ENCODE data around the gene PCCA.
"Not testable (repeated sequence)": the region's sequence is repeated elsewhere in the genome, so short reads cannot be mapped to it uniquely, and the experiment has no call there.

The PCCA gene

DNA sequence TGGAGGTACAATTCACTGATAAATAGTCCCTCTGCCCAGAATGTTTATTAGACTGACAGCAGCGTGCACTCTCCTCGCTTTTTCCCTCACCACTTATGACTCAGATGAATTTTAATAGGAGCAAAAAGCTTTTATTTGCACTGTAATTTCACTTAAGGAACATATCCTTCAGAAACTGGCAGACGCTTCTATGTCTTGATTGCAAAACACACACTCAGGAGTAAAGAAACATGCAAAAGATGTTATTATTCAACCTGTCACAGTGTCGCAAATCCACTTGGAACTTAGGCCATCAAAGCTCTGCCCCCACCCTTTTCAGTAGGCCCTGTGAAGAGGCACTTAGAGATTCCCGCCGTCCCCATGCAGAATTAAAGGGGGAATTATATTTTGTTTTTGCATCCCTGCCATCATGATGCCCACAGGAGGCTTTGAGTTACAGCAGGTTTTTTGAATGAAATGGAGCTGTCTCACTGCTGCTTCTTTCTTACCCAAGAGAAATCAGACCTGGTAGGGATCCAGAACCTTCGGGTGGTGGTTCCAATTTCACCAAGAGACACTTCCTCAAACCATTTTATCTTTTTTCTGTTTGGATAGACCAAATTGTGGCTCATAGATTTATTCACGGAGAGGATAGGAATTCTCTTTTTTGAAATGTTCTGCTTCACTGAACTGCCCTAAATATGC is 425.2 kb downstream of the PCCA start:
- DNase-seq = peak in 1 of 2 experiments; percentile 40

DNA sequence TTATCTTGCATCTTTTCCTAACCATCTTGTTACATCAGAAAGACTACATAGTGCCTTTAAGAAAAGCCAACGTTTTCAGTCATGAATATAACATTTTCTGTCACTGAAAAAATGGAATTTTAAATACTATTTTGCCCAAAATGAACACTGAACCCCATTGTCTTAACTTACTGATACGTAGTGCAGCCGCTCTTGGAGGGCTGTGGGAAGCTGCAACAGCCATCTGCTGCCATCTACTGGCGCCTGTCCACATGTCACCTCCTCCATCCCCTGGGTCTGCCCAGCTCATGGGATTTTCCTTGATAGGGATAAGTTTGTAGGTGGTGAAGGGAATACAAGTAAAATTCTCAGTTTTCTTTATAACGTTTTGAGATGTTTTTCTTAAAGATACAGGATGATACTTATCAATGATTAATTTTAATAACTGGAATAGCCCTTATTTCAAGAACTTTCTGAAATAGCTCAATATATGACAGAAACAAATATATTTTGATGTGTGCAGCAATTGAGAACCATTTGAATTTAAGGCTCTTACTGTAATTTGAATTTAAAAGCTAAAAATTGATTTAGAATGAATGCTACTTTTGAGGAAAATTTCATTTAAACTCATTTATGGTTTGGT is 426.0 kb downstream of the PCCA start:
- peak; percentile 68 to 69 for DNase-seq

DNA sequence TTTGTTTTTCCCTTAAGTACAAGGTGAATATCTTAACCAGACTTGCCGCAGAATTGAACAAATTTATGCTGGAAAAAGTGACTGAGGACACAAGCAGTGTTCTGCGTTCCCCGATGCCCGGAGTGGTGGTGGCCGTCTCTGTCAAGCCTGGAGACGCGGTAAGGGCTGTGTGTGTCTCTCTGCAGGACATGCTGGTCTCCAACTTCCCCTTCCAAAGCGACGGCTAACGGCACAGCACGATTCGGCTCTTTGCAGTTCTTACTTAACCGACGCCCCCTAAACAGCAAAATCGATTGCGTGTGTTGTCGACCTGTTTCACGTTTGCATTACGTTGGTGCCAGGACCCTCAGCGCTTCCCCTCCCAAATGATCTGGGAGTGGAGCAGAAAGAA is 426.5 kb downstream of the PCCA start:
- no peak for DNase-seq

- DNase-seq = no peak
Observed at GRCh38 chr13:100517135-100517534, 428.2 kb downstream of the PCCA start.

DNA sequence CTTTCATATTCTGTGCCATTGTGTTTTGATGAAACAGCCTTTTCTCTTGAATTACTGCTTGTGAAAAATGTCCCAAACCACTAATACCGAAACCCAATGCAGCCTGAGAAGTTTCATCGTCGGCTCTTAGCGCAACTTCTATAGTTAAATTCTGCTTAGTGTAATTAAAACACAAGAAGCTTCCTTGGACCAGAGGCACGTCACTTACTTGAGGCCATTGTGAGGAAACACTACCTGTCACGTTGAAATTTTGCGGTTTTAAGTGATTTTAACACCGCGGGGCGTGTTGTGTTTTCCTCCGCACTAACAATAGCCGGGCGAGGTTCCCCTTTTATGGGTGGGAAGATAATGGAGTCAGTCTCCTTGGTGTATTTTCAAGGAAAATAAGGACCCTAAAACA is 428.8 kb downstream of the PCCA start:
- DNase-seq = no peak

DNA sequence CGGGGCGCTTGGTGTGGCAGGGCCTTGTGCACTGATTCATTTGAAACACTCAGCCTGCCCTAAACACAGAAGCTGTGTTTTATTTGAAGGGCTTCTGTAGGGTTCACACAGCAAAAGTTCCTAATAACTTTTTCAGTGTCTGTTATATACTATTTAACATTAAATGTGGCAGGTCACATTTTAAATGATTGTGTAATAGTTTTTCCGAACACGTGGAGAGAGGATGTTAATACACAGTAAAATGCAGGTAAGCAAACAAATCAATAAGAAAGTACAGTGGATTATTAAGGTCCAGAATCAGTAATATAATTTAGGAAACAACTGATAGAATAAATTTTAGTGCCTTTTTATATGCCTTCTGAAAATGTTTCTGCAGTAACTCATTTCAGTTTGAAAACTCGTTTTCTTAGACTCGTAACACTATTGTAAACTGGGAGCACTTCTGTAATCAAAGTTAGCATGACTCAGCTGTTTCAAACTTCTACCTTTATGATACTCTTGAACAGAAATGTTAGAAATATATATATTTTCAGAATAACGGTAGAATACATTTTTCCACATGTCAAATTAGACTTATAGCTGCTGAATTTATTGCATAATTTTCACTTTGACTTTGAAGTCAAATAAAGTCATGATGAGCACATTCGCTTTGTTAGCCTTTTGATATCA is 429.6 kb downstream of the PCCA start:
- no peak for DNase-seq

GRCh38 chr13:100519626-100520025 is 430.7 kb downstream of the PCCA start:
- no peak for DNase-seq

DNA sequence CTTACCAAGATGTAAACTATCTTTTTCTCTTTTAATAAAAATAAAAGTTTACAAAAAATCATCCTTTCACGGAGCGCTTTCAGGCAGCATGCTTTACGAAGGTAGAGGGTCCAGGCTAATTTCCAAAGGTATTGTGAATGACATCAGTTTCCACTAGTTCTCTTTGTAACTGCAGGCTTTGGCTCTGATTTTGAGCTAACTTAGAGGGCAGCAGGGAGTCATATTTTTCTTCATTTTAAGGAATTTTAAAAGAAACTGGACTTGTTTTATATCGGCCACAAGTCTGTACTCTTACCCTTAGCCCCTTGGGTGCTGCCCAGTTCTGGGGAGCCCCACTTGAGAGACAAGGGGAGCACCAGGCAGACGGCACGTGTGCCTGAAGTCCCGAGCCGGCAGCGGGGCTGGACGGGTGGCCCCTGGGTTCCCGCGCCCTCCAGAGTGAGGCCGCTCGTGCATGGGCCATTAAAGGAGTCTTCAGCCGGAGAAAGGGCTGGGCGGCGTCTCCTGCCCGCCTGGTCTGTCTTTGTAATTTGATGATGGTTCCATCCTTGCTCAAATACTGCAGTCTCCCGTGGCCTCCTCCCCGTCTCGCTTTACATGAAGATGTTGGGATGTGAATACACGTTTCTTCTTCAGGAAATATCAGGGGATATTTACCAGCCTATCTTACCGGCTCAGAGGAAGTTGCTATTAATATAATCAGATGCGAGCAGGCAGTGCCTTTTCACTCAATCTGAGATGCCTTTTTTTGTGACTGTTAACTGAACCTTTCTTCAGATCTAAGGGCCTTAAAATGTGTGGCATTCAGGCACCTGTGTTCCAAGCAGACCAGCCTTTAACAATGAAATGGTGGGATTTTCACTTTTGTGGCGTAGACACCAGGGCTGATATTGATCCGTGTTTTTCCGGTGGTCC is 432.3 kb downstream of the PCCA start:
- DNase-seq = no peak

DNA sequence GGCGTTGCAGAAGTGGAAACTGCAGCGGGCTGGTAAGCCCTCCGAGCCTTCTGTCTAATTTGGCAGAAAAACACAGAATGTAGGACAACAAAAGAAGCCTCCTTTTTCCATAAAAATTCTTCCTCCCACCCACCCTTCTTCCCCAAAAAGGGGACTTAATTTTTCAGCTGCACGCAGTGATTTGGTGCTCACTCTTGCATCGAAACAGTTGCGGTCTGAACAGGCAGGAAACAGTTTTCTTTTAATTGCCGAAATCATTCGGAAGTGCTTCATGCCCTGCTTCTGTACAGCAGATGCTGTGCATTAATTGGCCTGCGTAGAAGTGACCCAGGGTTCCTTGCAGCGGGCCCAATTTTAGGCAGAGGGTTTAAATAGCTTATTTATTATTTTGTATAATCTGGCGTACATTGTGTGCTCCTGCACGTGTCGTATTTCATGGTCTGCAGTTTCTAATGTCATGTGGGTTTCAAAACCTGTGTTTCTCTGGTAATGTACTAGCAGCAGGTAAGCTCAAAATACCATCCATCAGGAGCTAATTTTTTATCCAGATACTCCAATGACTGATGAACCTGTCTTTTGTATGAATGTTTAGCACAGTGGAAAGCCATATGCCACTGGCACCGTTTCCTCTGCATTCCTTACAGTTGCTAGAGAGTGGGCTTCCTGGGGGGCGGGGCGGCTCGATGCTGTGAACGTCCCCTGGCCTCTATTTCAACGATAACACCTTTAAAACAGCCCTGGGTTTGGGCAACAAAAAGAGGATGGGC is 433.1 kb downstream of the PCCA start:
- DNase-seq = no peak

DNA sequence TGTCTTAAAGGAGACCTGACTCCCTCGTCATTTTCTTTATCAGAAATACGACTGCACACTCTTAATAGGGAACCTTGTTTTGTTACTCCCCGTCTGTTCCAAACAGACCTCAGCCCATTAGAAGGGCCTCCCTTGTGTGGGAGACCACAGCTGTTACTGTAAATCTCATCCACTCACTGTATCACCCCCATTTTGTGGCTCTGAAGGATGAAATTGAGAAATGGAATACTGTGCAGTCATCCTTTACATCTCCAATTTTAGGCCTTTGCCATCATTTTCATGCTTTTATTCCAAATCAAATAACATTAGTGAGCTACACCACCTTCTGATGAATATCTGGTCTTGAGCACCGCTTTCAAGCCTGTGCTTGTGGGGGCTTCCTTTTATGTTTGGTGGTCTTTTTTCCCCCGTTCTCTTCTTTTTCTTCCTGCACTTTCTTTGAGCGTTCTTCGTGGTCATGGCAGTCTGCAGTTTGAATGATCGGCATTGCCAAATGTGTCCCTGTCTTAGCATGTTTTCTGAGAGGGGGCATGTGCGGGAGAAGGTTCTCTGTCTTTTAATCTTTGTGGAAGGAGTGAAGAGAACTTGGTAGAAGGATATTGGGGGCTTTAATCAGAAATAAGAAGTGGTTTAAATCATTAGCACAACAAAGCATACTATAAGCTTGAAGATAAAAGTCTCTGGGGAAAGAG is 433.9 kb downstream of the PCCA start:
- DNase-seq = no peak

DNA sequence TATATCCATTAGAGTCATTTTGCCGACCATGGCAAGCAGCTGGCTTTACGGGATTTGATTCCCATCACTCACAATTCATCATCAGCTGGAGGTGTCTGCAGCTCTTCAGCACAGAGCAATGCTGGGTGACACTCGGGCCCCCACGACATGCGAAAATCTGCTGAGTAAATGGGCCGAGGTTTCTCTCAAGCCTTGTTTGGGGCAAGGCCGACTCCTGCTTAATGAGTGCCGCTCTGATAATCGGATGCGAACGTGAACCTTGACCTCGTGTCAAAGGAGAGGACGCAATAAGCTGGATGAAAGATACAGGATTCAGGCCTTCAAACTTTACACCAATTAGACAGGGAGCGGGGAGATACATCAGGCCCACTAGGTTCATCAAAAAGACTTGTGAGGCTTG is 434.5 kb downstream of the PCCA start:
- DNase-seq = no peak

- no peak for DNase-seq
Observed at GRCh38 chr13:100523981-100524386, 435.1 kb downstream of the PCCA start.

- DNase-seq = not testable (repeated sequence)
Observed at GRCh38 chr13:100524688-100525087, 435.8 kb downstream of the PCCA start.

DNA sequence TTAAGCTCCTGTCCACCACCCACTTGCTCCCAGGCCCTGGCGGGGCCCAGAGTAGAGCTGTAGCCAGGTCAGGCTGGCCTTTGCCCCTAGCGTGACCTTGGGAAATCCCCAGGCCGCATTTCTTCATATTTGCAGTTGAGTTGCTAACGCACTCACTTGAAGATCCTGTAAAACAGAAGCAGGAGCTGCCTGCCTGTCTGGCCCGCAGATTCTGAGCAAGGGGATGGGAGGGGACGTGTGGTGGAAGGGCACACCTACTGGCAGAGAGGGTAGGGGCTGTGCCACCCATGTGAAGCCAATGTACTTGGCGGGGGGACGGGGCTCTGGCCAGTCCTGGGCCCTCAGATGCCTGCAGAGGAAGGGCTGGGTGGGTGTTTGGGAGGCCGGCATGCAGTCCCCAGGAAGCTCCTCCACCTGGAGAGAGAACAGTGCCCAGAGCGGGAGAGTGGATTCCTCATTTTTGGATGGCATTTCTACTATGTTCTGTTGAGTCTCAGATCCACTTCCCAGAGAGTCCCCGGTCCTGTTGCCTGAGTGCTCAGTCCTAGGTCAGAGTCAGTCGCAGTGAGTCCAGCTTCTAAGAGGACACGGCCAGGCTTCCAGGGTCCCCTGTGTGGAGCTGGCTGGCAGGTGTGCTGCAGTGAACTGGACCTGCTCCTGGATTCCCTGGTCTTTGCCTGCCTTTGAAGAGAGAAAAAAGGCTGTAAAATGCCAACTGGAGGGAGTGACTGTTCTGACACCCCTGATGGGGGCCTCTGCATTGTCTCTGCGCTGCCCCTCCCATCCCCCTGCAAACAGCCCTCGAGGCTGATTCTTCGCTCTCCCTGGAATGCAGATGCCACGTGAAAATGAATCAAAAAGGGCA is 436.8 kb downstream of the PCCA start:
- no peak for DNase-seq

DNA sequence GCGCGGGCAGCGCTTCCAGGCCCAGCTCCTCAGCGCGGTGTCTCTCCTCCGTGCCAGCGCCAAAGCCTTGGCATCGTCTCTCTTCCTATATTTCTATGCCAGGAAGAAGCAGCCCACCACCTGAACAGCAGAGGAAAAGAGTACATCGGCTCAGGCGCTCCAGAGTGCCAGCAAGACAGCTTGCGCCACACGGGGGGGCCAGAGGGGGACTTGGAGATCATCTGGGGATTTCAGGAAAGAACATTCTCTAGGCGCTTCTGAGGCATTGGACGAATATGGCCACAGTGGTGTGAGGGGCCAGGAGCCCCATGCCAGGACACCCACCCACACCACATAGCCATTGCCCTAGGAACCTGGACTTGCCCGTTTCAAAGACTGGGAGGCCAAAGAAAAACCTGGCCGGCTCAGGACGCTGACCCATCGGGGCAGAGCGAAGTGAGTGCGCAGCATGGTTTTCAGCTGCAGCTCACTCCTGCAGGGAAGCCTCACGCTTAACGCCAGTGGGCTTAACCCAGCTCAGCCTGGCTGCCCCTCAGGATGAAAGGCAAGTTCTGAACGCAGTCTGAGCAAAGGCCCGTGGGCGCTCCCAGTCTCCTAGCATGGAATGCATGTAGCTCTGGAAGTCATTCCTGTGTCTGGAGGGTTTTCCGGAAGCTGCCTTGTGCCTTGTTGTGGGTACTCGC is 437.6 kb downstream of the PCCA start:
- DNase-seq = no peak

GRCh38 chr13:100527644-100528043 is 438.8 kb downstream of the PCCA start:
- no peak for DNase-seq

GRCh38 chr13:100528353-100528752 is 439.5 kb downstream of the PCCA start:
- DNase-seq = no peak

DNA sequence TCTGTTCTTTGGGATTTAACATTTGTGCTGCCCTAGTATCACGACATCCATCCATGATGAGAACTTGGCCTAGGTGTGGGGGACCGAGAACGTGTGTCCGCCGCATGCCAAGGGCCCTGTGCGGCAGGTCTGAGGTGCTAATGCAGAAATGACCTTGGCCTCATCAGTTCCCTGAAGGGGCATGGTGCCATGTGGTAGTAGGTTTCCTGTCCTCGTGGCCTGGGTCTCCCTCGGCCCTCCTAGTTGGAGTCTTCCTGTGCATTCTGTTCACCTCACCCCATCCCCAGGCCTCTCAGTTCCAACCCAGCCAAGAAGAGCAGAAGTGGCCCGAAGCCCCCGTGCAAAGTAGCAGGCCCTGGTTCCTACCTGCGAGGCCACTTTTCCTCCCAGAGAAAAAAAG is 439.9 kb downstream of the PCCA start:
- DNase-seq = no peak

DNA sequence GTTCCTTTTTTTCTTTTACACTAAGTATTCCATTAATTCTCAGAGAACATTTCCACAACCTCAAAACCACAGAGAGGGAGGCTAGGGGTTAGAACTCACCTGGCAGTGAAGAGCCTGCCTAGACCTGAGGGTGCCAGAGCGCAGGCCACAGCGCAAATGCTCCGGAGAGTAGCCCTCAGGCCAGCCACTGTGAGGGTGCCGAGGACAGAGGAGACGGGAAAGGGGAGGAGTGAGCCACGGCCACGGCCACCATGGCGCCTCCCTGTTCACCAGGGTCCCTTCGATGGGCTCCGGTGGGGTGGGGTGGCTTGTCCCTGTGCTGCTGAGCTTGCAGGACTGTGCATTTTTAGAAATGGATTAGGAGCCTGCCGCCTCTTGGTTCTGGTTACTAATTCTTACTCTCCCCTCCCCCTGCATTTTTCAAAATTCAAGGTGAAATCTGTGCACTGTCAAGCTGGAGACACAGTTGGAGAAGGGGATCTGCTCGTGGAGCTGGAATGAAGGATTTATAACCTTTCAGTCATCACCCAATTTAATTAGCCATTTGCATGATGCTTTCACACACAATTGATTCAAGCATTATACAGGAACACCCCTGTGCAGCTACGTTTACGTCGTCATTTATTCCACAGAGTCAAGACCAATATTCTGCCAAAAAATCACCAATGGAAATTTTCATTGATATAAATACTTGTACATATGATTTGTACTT is 440.9 kb downstream of the PCCA start:
- DNase-seq = no peak

Measured in AML-193 (cell line).